Activated CD4-positive, alpha-beta T cell treated with anti-CD3 and anti-CD28 coated beads for 1 hour (primary cell): ENCODE measurements around the gene KDF1.
"Not testable (repeated sequence)": the region's sequence is repeated elsewhere in the genome, so short reads cannot be mapped to it uniquely, and the experiment has no call there.

Experiments
- DNase-seq: peaks from one replicate; pipeline ENCODE4 v3.0.0-alpha.2; 2020

The KDF1 gene

GRCh38 chr1:26994020-26994786, 33.9 kb upstream of the KDF1 start:
- DNase-seq: no peak

- peak; percentile 55 for DNase-seq
Measured at GRCh38 chr1:26993237-26994019, 33.2 kb upstream of the KDF1 start, which contains the start of gene TRNP1. TSS of gene TRNP1 (plus strand) at chr1:26993692. CDS start at chr1:26993787, 95 bp downstream.

DNA sequence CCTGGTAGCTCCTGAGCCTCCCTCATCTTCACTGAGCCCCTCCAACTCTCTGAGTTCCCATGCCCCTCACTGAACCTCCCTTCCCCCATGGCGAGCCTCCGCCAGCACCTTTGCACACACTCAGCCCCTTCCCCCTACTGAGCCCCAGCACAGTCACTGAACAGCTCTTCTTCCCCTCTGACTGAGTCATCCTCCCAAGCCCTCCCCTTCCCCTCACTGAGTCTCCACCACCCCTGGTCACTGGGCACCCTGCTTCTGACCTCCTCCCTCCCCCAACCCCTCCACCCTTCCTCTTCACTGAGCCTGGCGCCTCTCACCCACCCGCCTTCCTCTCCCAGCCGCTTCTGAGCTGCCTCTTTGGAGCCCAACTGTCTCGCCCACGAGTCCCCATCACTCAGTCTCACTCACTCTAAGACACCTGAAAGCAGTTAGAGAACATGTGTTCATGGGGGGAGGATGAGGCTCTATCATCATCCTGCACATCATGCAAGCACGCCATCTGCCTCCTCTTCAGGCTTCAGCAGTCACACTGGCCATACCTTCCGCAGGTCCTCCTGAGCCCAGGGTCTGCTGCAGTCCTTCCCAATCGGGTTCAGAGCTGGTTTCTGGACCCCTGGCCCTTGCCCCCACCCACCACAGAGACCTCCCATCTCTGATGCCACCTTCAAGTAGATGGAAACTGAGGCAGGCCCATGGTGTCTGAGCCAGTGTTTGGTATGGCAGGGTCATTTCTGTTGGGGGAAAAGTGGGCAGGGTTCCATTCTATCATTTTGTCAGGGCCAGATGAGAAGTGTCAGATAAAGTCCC, 31.2 kb upstream of the KDF1 start:
- DNase-seq: no peak

DNA sequence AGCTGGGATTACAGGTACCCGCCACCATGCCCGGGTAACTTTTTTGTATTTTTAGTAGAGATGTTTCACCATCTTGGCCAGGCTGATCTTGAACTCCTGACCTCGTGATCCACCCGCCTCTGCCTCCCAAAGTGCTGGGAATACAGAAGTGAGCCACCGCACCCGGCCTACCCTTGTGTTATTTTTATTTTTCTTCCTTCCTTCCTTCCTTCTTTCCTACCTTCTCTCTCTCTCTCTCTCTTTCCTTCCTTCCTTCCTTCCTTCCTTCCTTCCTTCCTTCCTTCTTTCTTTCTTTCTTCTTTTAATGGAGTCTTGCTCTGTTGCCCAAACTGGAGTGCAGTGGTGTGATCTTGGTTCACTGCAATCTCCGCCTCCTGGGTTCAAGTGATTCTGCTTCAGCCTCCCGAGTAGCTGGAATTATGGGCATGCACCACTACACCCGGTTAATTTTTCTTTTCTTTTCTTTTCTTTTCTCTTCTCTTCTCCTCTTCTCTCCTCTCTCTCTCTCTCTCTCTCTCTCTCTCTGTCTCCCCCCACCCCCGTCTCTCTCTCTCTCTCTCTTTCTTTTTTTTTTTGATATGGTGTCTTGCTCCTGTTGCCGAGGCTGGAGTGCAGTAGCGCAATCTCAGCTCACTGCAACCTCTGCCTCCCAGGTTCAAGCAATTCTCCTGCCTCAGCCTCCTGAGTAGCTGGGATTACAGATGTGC, 29.3 kb upstream of the KDF1 start:
- DNase-seq: not testable (repeated sequence)

DNA sequence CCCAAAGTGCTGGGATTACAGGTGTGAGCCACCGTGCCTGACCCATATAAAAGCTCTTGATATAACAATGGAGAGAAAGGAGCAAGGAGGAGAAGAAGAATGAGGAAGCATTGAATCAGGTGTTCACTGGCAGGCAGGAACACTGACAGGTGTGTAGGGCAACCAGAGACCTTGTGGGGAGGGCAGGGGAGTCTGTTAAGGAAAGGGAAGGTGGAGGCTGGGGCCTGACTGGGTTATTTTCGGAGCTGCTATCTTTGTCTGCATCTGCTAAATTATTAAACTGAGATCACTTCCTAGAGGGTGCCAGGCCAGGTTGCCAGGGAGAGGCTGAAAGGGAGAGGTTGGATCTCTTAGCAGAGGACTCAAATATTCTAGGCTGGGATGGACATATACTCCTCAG, 26.4 kb upstream of the KDF1 start:
- DNase-seq: no peak

- DNase-seq: no peak
Measured at GRCh38 chr1:26984291-26984690, 24.0 kb upstream of the KDF1 start.

GRCh38 chr1:26983863-26984262, 23.6 kb upstream of the KDF1 start:
- no peak for DNase-seq

DNA sequence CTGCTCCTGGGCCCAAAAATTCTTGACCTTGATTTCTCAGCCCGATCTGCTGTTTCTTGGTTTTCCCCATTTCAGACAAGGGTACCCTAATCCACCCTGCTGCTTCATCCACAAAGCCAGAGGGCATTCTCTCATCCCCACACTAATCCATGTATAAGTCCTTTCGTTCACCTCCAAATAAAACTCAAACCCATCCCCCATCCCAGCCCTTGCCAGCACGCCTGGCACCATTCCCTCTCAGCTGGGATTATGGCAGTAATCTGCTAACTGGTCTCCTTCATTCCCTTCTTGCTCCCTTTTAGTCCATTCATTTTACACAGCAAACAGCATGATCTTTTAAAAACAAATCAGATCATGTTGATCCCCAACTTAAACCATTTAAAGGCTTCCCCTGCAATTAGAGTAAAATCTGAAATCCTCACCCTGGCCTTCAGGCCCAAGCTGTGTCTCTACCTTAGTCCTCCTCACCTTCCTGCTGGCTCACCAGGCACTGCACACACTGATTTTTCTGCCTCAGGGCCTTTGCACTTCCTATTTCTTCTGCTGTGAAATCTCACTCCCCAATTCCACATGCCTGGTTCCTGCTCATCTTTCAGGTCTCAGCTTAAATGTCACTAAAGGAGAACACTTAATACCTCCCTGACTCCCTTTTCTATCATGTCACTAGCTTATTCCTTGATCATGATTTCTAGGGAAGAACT, 21.0 kb upstream of the KDF1 start:
- DNase-seq: no peak

DNA sequence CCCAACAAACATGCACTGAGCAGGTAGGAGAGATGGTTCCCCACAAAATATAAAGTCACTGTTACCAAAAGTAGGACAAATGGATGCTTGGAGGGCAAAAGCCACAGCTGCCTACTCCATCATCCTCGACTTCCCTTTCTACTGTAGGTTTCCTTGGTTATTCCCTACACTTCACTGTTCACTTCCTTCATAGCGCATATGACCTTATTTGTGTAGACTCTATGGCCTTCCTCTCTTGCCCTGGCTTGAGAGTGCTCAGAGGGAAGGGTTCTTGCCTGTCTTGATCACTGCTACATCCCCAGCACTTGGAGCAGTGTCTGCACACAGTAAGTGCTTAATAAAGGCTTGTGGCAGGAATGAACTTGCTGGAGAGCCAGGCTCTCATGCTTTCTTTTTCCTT, 18.6 kb upstream of the KDF1 start:
- DNase-seq: no peak

GRCh38 chr1:26976621-26977510, 16.6 kb upstream of the KDF1 start:
- no peak for DNase-seq

GRCh38 chr1:26972821-26973220, 12.6 kb upstream of the KDF1 start:
- no peak for DNase-seq

GRCh38 chr1:26972390-26972789, 12.1 kb upstream of the KDF1 start:
- no peak for DNase-seq

GRCh38 chr1:26971590-26971989, 11.3 kb upstream of the KDF1 start:
- no peak for DNase-seq

GRCh38 chr1:26970810-26971209, 10.5 kb upstream of the KDF1 start:
- DNase-seq: no peak

GRCh38 chr1:26965628-26966027, 5.4 kb upstream of the KDF1 start:
- no peak for DNase-seq

GRCh38 chr1:26965213-26965612, 4.9 kb upstream of the KDF1 start:
- no peak for DNase-seq

- DNase-seq: no peak
Measured at GRCh38 chr1:26961826-26962225, 1.6 kb upstream of the KDF1 start.

- DNase-seq: no peak
Measured at GRCh38 chr1:26960625-26960966, 328 bp upstream of the KDF1 start.

- no peak for DNase-seq
Measured at GRCh38 chr1:26959270-26959669, 998 bp downstream of the KDF1 start.

- no peak for DNase-seq
Measured at GRCh38 chr1:26957306-26957705, 3.0 kb downstream of the KDF1 start.

DNA sequence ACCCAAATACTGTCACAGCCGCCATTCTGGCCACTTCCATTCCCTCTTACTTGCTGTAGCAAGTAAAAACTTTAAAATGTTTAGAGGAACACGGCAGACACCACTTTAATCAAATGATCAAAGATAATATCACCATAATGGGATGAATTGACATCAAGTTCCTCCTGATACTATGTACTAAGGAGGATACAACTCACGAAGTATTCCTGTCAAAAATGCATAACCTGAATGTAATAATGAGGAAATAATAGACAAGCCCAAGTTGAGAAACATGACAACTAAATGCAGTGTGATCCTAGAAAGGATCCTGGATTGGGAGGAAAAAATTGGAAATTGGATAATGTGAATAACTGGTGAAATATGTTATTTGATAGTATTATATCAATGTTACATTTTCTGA, 3.9 kb downstream of the KDF1 start:
- DNase-seq: no peak
